ENCODE results near the gene JAG1.

The JAG1 gene

DNA sequence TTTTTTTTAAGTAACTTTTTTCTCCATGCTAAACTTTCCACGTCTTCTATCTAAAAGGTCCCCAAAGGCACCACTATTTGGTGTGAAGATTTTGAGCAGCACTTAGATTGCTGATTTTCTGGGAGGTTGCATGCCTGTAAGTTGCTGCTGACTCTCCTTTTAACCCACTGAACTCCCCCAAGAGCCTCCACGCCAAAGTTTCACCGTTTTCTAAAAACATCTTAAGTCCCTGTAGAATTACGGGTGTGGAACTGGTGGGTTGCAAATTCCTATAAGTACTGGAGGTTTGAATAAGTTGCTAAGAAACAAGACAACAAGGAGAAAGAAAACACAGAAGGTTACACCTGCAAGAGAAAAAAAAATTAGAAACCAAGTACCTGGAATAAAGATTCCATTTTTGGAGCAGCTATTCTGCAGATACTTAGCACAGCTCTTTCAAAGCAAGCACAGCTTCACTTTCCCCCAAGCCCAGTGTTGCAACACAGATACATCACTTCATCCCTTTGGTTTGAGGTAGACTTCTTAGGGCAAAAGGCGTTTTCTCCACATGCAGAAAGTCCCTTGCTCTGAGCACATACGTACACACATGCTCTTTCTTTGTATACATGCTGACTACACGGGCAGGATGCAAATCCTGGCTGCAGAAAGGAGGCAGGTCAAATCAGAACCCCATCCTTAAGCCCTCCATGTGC, 5.0 kb downstream of the JAG1 start:
- no peak for DNase-seq (ENCODE audit: low read depth, low spot score)
- TF ChIP-seq, protein P1, sequence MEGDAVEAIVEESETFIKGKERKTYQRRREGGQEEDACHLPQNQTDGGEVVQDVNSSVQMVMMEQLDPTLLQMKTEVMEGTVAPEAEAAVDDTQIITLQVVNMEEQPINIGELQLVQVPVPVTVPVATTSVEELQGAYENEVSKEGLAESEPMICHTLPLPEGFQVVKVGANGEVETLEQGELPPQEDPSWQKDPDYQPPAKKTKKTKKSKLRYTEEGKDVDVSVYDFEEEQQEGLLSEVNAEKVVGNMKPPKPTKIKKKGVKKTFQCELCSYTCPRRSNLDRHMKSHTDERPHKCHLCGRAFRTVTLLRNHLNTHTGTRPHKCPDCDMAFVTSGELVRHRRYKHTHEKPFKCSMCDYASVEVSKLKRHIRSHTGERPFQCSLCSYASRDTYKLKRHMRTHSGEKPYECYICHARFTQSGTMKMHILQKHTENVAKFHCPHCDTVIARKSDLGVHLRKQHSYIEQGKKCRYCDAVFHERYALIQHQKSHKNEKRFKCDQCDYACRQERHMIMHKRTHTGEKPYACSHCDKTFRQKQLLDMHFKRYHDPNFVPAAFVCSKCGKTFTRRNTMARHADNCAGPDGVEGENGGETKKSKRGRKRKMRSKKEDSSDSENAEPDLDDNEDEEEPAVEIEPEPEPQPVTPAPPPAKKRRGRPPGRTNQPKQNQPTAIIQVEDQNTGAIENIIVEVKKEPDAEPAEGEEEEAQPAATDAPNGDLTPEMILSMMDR (IDR thresholded peaks at IDR 0.05; ENCODE audit: insufficient read depth, low read length, missing control alignments) = no peak
- ChIA-PET POLR2A (no interaction called here), CTCF (interaction anchor here (0.6 to 4.1 kb wide), 4 partner anchors 12 to 292 kb away, joined by 3 to 27 read pairs (median 3); no protein-coding TSS in a partner anchor)
- H3K4me3 ChIP-seq (ENCODE audit: low read depth, low read length) = no peak overlapping the region

DNA sequence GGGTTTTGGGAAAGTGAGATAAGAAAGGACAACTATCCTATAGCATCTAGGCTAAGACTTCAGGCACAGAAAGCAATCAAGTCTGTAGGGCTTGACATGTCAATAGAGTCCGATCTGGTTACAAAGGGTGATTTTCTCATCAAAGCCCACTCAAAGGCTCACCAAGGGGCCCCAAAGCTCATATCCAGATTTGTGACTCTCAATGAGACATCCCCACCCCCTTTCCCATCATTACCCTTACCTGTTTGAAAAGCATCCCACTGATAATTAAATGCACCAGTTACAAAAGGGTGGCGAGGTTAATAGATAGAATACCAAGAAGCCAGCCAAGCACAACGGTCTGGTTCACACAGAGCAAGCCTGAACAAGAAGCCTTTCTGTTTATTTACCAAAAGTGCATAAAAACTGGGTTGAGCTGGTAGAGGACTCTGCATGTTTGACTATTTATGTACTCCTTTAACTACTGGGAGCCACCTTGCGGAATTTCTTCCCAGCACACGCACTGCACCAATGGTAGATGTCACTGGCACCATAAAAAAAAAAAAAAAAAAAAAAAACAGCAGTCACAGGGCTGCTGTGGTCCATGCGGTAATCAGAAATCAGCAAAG, 6.1 kb downstream of the JAG1 start:
- no peak for DNase-seq (ENCODE audit: low read depth, low spot score)
- no peak overlapping the region for H3K4me3 ChIP-seq (ENCODE audit: low read depth, low read length)
- POLR2A ChIA-PET = no interaction called here
- CTCF ChIA-PET = interaction anchor here (0.7 to 1.3 kb wide), 2 partner anchors 11 to 186 kb away, joined by 3 read pairs; no protein-coding TSS in a partner anchor
- TF ChIP-seq, protein P1 (IDR thresholded peaks at IDR 0.05; ENCODE audit: insufficient read depth, low read length, missing control alignments) = no peak

DNA sequence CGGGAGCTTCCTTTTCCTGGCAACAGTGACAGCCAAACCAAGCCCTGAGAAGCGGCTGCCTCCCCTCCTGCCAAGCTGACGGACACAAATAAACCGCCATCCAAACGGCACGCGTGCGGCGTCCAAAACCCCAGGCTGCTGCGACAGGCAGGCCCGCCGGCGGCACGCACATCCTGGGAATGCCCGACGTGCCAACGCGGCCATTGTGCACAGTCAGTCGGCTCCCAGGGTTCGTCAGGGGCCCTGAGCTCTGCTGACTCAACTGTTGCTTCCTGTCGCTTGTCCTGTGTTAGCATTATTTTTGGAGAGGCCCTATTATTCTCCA, 6.8 kb downstream of the JAG1 start:
- ChIA-PET CTCF (interaction anchor here (1.3 kb wide), 1 partner anchor 10 kb away, joined by 3 read pairs; no protein-coding TSS in a partner anchor), POLR2A (no interaction called here)
- TF ChIP-seq, protein P1 (IDR thresholded peaks at IDR 0.05; ENCODE audit: insufficient read depth, low read length, missing control alignments) = no peak
- no peak overlapping the region for H3K4me3 ChIP-seq (ENCODE audit: low read depth, low read length)
- no peak for DNase-seq (ENCODE audit: low read depth, low spot score)

DNA sequence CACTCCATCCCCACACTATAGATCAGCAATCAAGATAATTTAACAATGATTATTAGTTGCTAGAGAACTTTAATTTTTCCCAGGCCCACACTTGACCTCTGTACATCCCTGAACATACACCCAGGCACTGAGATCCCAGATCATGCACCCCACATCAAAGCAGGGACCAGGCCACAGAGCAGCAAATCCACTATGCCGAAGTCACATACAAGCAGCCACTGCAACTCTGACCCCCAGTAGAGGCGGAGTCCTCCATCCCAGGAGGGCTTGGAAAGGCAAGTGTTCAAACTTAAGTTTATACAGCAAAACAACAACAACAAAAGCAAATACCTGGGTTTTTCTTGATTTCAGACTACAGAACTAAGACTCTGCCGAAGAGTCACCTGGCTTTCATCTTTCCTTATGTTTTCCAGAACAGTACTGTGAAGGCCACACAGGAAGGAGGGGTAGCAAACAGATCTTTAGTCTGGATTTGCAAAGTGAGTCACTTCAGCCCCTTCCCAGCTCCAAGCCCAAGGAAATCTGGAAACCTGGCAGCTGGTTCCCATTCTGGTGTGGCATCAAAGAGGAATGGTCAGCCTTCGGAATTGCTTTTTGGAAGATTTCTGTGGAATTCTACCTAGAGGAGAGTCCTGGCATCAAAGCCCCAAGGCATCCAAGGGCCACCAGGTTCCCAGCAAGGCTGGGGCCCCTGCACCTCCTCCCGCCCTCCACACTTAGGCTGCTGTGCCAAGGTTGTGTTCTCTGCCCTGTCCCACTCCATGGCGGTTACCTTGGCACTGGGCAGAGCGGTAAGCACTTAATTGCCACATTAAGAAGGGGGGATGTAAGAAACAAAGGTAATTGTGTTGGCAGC, 7.3 kb downstream of the JAG1 start:
- CTCF ChIA-PET = interaction anchor here (1.3 kb wide), 1 partner anchor 10 kb away, joined by 3 read pairs; no protein-coding TSS in a partner anchor
- TF ChIP-seq, protein P1 (IDR thresholded peaks at IDR 0.05; ENCODE audit: insufficient read depth, low read length, missing control alignments) = no peak
- H3K4me3 ChIP-seq (ENCODE audit: low read depth, low read length) = no peak overlapping the region
- DNase-seq (ENCODE audit: low read depth, low spot score) = no peak
- POLR2A ChIA-PET = no interaction called here

DNA sequence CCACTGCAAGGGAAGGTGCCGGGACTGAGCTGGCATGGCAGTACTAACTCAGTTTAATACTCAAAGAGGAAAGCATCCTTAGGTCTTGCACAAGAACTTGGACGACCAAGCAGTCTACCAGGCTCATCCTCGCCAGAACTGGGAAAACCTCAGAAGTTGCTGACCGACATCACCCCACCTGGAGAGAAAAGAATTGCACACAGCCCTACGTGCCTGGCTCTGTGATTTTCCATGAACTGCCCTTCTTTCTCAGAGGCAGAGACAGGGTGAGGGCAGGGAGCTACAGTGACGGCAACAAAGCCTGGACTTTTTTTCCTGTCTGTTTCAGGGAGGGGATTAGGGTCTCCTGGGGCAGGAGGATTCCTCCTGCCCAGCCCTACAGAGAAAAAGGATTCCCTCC, 8.0 kb downstream of the JAG1 start:
- no peak overlapping the region for H3K4me3 ChIP-seq (ENCODE audit: low read depth, low read length)
- POLR2A ChIA-PET = no interaction called here
- DNase-seq (ENCODE audit: low read depth, low spot score) = no peak
- TF ChIP-seq, protein P1 (IDR thresholded peaks at IDR 0.05; ENCODE audit: insufficient read depth, low read length, missing control alignments) = no peak
- CTCF ChIA-PET = no interaction called here

DNA sequence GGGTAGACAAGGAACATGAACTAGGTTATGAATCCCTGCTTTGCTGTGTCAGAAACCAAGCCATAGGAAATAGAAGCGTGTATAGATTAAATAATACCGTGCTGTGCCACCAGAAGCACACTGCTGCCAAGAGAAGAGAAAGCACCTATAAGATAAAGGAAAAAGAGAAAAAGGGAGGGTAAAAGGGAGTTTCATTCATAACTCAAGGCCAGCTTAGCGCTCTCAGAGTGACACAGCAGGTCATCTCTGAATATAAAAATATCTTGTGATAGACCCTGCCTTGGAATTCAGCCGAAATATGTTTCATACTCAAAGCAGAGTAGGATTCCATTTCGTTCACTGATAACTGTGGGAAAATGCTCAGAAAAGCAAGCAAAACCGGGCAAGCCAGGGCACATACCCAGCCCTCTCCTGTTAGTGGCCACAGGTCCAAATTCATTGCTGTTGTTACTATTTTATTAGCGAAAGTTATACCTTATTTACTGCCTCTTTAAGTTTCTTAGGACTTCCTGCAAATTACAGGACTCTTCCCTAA, 8.7 kb downstream of the JAG1 start:
- TF ChIP-seq, protein P1 (IDR thresholded peaks at IDR 0.05; ENCODE audit: insufficient read depth, low read length, missing control alignments) = no peak
- ChIA-PET CTCF (no interaction called here), POLR2A (no interaction called here)
- no peak overlapping the region for H3K4me3 ChIP-seq (ENCODE audit: low read depth, low read length)
- DNase-seq (ENCODE audit: low read depth, low spot score) = no peak

Data from AG04449 (cell line).